ENCODE data around the gene DENR.
"Not testable (repeated sequence)": the region's sequence is repeated elsewhere in the genome, so short reads cannot be mapped to it uniquely, and the experiment has no call there.

DNA sequence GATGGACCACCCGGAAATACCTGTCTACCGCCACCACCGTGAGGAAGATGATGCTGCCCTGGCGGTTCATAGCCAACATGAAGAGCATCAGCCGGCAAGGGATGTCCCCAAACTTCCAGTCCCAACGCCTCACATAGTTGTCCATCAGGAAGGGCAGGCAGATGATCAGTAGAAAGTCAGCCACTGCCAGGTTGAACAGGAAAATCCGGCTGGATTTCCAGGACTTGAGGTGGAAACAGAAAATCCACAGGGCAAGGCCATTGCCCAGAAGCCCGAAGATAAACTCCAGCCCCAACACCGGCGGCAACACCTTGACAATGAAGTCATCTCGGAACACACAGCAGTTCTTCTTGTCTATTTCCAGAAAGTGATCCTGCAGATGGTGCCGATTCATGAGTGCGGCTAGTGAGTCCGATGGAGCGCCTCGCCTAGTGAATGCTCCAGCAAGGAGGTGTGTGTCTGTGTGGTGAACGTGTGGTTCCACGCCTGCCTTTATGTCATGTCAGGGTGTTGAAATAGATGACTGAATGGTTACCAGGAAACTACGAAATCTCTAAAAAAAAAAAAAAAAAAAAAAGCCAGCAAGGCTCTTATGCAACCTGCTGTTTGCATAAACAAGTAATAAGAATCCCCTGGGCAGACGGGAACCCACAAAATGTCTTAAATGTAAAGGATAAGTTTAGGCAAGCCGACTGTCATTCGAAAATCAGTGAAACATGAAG, 49.6 kb upstream of the DENR start, which contains the start of gene HCAR2:
- TF ChIP-seq POLR2A (IDR thresholded peaks at IDR 0.05); POLR2AphosphoS5 (IDR thresholded peaks at IDR 0.05; ENCODE audit: insufficient read depth in 1 of 2, low read depth in 1 of 2): not testable (repeated sequence)
- TF ChIP-seq, protein P1, sequence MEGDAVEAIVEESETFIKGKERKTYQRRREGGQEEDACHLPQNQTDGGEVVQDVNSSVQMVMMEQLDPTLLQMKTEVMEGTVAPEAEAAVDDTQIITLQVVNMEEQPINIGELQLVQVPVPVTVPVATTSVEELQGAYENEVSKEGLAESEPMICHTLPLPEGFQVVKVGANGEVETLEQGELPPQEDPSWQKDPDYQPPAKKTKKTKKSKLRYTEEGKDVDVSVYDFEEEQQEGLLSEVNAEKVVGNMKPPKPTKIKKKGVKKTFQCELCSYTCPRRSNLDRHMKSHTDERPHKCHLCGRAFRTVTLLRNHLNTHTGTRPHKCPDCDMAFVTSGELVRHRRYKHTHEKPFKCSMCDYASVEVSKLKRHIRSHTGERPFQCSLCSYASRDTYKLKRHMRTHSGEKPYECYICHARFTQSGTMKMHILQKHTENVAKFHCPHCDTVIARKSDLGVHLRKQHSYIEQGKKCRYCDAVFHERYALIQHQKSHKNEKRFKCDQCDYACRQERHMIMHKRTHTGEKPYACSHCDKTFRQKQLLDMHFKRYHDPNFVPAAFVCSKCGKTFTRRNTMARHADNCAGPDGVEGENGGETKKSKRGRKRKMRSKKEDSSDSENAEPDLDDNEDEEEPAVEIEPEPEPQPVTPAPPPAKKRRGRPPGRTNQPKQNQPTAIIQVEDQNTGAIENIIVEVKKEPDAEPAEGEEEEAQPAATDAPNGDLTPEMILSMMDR (IDR thresholded peaks at IDR 0.05) = not testable (repeated sequence)

Data from vagina (tissue), 2 donors.